Measurements from ENCODE around the gene SCAMP3.

DNA sequence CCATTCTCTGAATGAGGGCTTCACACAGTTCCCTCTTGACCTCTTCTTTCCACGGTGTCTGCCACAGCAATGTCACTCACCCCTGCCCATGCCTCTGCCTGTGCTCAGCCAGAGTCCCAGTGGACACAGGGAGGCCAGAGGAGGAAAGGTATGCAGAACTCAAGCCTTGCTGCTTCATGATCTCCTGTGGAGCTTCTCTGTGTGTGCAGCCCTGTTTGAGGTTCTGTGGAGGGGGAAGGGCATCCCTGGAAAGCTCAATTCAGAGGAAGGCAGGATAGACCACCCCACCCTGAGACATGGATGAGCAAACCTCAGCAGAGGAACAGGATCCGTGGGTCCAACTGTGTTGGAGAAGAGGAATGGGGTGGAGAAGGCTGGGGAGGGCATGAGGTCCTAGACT, 17.1 kb upstream of the SCAMP3 start:
- TF ChIP-seq EZH2 (IDR thresholded peaks at IDR 0.05; ENCODE audit: insufficient read depth, poor library complexity, severe bottlenecking) (no peak), EZH2phosphoT487 (IDR thresholded peaks at IDR 0.05; ENCODE audit: insufficient read depth, low read depth) (no peak)
